Stimulated activated CD8-positive, alpha-beta memory T cell treated with anti-CD3 and anti-CD28 coated beads, Interleukin-4, amount 100 ng/mL, for 1 hour (primary cell): ENCODE data around the gene CENPVL1.
"Not testable (repeated sequence)": the region's sequence is repeated elsewhere in the genome, so short reads cannot be mapped to it uniquely, and the experiment has no call there.

Experiments used
- DNase-seq, 2 donors: peaks; one replicate each; pipeline ENCODE4 v3.0.0-alpha.2; 2020; ENCODE audit warnings: low read depth in 2 of 2, low spot score in 1 of 2

CENPVL1 gene

GRCh38 chrX:51710277-51711164 lies at the start of gene CENPVL1:
Gene CENPVL1, plus strand, starts transcription at chrX:51710512. Its CDS starts 0 bp downstream, at chrX:51710512.
- not testable (repeated sequence) for DNase-seq

- DNase-seq: no peak
Observed at GRCh38 chrX:51665981-51666380, 44.3 kb upstream of the CENPVL1 start.

DNA sequence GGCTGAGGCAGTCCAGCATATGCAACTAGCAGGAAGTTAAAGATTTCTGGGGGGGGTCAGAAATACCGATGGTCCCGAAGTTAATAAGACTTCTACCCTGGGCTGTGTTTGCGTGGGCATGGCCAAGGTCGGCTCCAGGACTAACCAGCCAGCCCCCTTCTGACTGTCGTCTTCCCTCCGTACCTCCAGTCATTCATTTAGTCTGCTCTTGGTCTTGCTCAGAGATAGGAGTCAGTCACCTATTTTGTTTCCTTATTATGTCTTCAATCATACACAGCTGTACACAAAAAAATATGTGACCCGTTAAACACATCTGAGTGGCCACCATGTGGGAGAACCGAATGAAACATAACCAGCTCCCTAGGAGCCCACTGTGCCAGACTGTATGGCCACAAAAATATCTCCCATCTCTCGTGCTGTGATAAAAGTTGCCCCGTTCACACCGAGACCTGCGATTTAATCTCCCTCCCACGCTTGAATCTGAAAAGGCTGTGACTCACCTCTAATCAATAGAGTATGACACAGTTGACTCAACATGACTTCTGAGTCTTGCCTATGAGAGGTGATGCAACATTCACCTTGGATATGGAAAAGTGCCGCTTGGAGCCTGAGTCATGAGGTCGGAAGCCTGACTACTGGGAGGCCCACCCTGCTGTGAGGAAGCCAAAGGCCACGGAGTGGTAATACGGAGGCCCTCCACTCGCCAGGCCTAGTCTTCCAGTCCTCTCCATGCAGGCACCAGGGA lies 30.5 kb upstream of the CENPVL1 start:
- not testable (repeated sequence) for DNase-seq

DNA sequence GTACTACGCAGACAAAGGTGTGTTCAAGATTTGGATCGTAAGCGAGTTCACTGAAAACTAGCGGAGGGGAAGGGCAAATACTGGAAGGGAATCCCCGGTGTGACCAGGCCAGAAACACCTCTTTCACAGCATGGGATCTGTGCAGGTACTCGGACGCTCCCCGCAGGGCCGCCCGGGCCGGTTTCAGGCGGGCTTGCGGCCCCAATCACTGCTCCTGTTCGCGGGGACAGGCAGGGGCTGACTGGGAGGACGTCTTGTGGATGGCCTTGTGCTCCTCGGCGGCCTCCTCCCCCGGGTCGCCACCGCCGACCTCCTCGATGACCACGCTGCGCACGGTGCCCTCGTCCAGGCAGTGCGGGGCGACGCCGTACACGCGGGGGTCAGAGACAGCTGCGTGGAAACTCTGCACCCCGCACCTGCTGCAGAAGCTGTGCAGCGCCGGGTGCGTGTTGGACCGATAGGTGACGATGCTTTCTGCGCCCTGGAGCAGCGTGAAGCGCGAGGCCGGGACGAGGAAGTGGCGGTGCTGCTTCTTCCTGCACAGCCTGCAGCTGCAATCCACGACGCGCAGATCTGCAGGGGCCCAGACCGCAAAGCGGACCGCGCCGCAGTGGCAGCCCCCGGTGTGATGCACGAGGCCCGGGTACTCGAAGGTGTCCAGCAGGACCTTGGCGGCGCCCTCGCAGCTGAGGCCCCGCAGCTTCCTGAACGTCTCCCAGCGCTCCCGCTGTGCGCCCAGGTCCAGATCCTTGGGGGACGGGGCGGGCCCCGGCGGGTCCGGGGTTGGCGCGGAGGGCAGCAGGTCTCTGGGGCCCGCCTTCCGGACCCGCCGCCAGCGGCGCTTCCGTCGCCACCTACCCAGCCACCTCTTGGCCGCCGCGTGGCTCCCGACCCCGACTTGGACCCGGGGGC lies 28.2 kb upstream of the CENPVL1 start:
- DNase-seq: not testable (repeated sequence)

DNA sequence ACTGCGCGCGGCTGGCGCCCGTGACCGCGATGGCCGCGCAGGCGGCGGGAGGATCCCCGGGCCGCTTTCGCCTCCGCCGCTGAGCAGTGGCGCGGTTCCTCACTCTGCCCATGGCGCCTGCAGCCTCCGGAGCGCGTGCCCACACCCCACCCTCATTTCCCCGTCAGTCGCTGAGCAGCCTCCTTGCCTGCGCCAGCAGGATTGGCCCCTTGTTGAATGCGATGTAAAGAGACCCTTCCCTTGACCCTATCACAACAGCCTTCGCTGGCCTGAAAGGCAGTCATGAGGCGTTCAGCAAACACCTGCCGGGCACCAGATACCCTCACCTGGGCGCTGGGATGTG lies 27.6 kb upstream of the CENPVL1 start, which contains the start of gene CENPVL2:
TSS of gene CENPVL2 (minus strand) at position 112 of the 343 bp plus-strand sequence. CDS start at position 112, 0 bp downstream.
- not testable (repeated sequence) for DNase-seq

DNA sequence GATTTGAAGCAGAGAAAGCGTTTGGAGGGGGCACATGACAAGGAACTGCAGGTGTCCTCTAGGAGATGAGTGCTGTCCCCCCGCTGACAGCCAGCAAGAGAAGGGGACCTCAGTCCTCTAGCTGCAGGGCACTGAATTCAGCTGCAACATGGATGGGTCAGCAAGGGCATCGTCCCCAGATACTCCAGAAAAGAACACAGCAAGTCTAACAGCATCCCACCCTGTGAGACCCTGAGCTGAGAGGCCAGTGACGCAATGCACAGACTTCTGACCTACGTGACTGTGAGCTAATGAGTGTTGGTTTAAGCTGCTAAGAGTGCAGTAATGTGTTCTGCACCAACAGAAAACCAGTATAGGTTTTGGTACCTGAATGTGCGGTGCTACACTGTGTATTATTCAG lies 16.1 kb upstream of the CENPVL1 start:
- no peak for DNase-seq

DNA sequence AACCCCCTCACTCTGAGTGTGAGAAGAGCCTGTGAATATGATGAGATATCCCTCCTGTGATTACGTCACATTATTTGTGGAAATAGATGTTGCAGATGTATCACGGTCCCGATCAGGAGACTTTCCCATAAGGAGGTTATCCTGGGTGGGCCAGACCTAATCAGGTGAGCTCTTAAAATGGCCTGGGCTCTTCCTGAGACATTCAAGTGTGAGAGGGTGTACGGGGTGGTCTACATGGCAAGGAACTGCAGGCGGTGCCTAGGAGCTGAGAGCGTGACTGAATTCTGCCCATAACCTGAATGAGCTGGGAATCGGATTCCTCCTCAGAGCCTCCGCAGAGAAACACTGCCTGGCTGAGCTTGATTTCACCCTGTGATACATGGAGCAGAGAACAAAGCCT lies 12.9 kb upstream of the CENPVL1 start:
- DNase-seq: no peak

- not testable (repeated sequence) for DNase-seq
Observed at GRCh38 chrX:51712943-51713647, 2.8 kb downstream of the CENPVL1 start.

DNA sequence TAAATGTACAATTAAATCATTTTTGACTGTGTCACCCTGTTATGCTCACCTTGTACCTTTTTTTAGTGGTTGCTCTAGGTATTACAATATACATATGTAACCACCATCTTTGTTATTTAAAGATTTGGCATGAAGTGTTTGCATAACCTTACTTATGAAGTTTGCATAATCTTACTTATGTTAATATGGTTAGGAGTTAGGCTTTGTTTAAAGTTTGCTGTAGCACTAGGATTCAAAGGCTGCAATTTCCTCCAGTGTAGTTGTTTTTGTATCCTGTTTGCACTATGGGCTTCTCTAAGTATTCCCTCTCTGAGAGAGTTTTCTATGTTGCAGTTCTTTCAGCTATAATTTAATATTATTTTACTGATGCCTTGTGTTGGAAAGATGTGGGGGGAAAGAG lies 17.9 kb downstream of the CENPVL1 start:
- no peak for DNase-seq

DNA sequence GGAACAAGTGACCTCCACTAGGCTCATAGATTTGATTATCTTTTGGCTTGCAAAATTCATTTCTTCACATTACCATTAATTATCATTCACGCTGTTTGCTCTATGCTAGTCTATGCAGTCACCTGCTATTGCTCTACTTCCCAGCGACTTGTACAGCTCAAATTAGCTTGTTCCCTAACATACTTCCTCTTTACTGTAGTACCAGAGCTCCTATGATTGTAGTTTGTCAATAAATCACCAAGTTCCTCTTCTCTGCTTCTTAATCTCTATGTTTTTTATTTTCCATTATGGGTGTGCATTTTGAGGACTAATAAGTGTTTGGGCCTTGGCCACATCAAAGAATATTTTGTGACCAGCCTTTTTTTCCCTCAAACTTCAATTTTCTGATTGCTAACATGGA lies 26.8 kb downstream of the CENPVL1 start:
- no peak for DNase-seq

- no peak for DNase-seq
Observed at GRCh38 chrX:51742586-51742985, 32.3 kb downstream of the CENPVL1 start.

DNA sequence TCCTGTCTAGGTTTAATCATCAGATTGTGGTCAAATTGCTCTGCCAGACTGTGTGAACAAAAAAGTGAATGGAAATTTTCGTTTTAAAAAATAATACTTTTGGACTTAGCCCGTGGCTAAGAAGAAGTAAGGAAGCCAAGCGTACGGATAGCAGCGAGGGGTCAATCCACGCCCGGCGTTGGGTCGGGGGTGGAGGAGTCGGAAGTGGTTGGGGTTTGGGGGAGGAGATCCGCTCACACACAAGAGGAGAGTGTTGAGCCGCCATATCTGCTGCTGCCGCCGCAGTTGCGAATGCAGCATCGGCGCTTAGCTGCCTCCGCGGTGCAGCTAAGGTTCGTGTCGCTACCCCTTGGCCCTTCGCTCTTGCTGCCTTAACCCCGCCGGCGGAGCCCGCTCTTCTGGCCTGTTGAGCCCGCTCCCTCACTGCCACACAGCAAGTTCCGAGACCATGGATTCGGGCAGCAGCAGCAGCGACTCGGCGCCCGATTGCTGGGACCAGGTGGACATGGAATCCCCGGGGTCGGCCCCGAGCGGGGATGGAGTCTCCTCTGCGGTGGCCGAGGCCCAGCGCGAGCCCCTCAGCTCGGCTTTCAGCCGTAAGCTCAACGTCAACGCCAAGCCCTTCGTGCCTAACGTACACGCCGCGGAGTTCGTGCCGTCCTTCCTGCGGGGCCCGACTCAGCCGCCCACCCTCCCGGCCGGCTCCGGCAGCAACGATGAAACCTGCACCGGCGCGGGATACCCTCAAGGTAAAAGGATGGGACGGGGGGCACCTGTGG lies 33.1 kb downstream of the CENPVL1 start, which contains the start of gene GSPT2:
TSS of gene GSPT2 (plus strand) at position 264 of the 779 bp plus-strand sequence. CDS start at position 449, 185 bp downstream.
- peak in 1 of 2 donors; percentile 12 for DNase-seq

GRCh38 chrX:51747671-51748070 lies 37.4 kb downstream of the CENPVL1 start:
- DNase-seq: no peak

GRCh38 chrX:51759055-51759839 lies 48.9 kb downstream of the CENPVL1 start:
- DNase-seq: no peak

- no peak for DNase-seq
Observed at GRCh38 chrX:51760657-51761056, 50.3 kb downstream of the CENPVL1 start.
